Adipose tissue (tissue), 3 donors: ENCODE results near the gene KANSL1L. TPM values are rescaled to one million over a fixed set of nuclear protein-coding genes. Genes with fewer than 3 reads are reported as not detected.
"Not testable (repeated sequence)": the region's sequence is repeated elsewhere in the genome, so short reads cannot be mapped to it uniquely, and the experiment has no call there.

Experiments used
- H3K27ac ChIP-seq: one replicate; pipeline ENCODE4 v1.5.1; 2013; ENCODE audit warnings: low read depth, low read length
- WGBS, 3 donors: extraction: QIAGEN DNeasy Blood & Tissue Kit; methylation state at CpG; one replicate each; pipeline ENCODE4 v1.1.7; 2013; 5-methylcytosine and 5-hydroxymethylcytosine counted together
- polyA plus RNA-seq, 3 donors: library from polyadenylated mRNA; stranded (reverse); fragments of 200-250 nt; gene quantifications; one replicate each; pipeline ENCODE4 v1.2.3, GENCODE V29; 2013
- donor health status: healthy with polysubstance abuse.
- donor health status: Bipolar disorder and iron deficiency.
- donor health status: healthy.

The KANSL1L gene, protein sequence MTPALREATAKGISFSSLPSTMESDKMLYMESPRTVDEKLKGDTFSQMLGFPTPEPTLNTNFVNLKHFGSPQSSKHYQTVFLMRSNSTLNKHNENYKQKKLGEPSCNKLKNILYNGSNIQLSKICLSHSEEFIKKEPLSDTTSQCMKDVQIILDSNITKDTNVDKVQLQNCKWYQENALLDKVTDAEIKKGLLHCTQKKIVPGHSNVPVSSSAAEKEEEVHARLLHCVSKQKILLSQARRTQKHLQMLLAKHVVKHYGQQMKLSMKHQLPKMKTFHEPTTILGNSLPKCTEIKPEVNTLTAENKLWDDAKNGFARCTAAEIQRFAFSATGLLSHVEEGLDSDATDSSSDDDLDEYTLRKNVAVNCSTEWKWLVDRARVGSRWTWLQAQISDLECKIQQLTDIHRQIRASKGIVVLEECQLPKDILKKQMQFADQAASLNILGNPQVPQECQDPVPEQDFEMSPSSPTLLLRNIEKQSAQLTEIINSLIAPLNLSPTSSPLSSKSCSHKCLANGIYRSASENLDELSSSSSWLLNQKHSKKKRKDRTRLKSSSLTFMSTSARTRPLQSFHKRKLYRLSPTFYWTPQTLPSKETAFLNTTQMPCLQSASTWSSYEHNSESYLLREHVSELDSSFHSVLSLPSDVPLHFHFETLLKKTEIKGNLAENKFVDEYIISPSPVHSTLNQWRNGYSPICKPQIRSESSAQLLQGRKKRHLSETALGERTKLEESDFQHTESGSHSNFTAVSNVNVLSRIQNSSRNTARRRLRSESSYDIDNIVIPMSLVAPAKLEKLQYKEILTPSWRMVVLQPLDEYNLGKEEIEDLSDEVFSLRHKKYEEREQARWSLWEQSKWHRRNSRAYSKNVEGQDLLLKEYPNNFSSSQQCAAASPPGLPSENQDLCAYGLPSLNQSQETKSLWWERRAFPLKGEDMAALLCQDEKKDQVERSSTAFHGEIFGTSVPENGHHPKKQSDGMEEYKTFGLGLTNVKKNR
- 1 to 10 TPM; 5.3 to 7.1 (median 6.2) TPM for polyA plus RNA-seq

DNA sequence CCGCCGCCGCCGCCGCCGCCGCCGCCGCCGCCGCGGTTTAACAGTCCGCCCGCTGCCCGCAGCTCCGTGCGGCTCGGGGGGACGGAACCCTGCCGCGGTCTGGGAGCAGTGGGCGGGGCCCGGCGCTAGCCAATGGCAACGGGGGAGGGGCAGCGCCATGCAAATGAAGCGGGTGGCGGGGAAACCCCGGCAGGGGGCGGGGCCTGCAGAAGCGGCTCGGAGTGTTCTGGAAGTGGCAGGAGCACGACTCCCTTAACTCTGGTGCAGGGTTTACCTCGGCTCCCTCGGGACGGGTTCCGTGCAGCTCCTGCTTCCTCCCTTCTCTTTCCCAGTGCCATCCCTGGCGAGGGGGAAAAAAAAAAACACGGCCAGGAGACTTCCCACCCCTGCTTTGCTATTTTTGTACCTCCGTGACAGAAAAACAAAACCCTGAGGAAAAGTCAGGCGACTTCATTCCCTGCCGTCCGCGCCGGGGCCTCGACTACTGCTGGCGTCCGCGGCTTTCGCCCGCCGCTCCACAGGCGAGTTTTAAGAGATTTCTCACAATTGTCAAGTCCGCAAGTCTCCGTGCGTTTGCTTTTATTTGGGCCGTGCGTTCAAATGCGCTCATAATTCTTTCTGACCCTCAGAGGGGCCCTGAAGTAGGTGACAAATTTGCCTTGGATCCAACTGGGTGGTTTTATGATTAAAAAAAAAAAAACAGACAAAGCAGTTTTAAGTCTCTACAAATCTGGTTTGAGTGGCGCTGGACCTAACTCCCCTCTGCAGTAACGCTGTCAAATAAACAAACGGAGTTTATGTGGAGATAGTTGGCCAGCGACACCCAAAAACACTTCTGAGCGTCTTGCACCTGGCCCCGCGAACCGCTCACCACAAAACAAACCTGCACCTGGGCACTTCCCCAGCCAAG, at the start of gene KANSL1L:
Gene KANSL1L, minus strand, starts transcription at position 101 of the 910 bp plus-strand sequence. CDS start 16,827 bp downstream, outside the sequence.
- WGBS, 3 donors = 0% methylated on average over 42 to 67 of the region's 67 CpGs
- peak within 1 kb of the TSS; percentile 86 for H3K27ac ChIP-seq

GRCh38 chr2:210215120-210215519, 43.9 kb upstream of the KANSL1L start:
- H3K27ac ChIP-seq = no peak overlapping the region
- 20 to 40% (median 37%) methylated on average over 1 of the region's 1 CpG for WGBS, 3 donors

GRCh38 chr2:210210185-210210584, 39.0 kb upstream of the KANSL1L start:
- no peak overlapping the region for H3K27ac ChIP-seq
- 90 to 98% (median 91%) methylated on average over 1 of the region's 1 CpG for WGBS, 3 donors

- 82 to 97% (median 83%) methylated on average over 1 of the region's 1 CpG for WGBS, 3 donors
- no peak overlapping the region for H3K27ac ChIP-seq
Observed at GRCh38 chr2:210207929-210208328, 36.7 kb upstream of the KANSL1L start.

DNA sequence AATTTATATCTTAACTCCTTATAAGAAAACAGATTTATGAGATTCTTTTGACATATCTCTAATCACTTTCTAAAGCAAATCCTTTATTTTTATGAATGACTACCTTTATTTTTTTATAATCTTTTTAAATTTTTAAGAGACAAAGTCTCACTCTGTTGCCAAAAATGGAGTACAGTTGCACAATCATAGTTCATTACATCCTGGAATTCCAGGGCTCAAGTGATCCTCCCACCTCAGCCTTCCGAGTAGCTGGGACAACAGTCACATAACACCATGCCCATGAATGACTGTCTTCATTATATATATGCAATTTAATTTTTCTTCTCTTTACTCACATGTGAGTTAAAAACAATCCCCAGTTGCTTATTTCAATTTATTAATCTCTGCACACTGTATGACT, 32.3 kb upstream of the KANSL1L start:
- 49 to 74% (median 54%) methylated on average over 1 of the region's 1 CpG for WGBS, 3 donors

DNA sequence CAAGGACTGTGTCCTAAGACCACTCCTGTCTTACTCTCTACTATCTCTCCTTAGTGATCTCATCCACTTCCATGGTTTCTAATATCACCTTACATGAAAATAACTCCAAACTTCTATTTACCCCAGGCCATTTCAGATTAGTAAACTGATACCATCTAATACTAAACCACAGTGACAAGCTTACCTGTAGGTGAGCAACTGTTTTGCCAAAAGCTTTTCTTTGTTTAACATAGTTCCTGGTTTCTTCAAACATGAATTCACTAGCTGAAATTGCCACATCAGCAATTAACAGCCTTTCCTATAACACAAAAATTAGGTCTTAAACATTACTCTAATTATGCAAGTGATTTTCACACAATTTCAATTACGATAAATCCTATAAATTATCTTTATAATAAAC, 31.9 kb upstream of the KANSL1L start:
- 69 to 88% (median 80%) methylated on average over 1 of the region's 1 CpG for WGBS, 3 donors
- H3K27ac ChIP-seq = no peak overlapping the region

More for the DNA sequence above, 32.3 kb upstream of the KANSL1L start:
- no peak overlapping the region for H3K27ac ChIP-seq

DNA sequence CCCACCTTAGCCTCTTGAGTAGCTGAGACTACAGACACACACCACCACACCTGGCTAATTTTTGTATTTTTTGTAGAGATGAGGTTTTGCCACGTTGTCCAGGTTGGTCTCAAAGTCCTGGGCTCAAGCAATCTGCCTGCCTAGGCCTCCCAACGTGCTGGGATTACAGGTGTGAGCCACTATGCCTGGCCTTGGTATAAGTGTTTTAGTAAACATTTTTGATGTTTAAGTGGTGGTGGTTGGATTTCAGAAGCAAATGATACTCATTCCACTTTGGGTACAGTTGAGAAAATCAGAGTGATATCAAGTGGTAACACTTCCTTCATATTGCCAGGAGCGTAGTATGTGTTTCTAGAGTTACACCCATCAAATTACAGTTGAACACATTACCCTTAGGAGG, 28.6 kb upstream of the KANSL1L start:
- 78 to 87% (median 83%) methylated on average over 3 of the region's 3 CpGs for WGBS, 3 donors
- no peak overlapping the region for H3K27ac ChIP-seq

DNA sequence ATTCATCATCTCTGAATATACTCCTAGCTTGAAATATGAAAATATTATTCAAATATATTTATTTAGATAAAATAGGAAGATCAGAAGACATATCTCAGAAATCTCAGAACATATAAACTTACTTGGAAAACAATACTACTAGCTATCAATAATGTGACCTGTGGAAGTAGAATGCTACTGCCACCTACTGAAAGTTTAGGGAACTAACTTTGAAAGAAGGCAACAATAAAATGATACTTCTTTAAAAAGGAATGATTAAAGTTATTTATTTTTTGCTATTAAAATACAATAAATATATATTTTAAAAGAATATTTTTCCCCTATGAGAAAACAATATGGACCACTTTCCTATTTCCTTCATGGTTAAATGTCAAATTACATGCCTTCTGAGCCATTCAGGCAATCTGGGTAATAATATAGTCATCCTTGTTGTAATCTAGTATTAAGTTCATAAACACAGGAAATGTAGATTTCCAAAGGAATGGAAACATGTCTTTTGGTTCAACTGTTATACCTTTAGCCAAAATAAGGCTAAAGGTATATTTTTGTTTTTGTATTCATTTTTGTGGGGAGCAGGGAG, 28.1 kb upstream of the KANSL1L start:
- H3K27ac ChIP-seq = no peak overlapping the region

DNA sequence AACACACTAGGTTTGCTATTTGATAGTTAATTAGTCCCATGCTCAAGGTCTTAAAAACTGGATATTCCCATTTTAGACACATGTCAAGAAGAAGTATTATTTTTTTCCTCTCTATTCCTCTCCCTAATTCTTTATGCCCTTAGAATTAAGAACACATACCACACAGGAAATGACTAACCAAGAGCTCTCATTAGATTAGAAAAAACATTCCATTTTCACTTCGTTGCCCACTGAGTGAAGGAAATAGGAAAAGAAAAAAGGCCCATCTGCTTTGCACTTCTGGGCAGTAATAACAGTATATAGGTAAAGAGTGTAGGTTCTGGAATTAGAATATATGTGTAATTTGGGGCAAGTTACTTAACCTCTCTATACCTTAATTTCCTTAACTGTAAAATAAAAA, 27.1 kb upstream of the KANSL1L start:
- no peak overlapping the region for H3K27ac ChIP-seq
- 5 to 33% (median 10%) methylated on average over 1 of the region's 1 CpG for WGBS, 3 donors

- H3K27ac ChIP-seq = no peak overlapping the region
- 37 to 76% (median 76%) methylated on average over 2 of the region's 2 CpGs for WGBS, 3 donors
Observed at GRCh38 chr2:210197720-210198119, 26.5 kb upstream of the KANSL1L start.

DNA sequence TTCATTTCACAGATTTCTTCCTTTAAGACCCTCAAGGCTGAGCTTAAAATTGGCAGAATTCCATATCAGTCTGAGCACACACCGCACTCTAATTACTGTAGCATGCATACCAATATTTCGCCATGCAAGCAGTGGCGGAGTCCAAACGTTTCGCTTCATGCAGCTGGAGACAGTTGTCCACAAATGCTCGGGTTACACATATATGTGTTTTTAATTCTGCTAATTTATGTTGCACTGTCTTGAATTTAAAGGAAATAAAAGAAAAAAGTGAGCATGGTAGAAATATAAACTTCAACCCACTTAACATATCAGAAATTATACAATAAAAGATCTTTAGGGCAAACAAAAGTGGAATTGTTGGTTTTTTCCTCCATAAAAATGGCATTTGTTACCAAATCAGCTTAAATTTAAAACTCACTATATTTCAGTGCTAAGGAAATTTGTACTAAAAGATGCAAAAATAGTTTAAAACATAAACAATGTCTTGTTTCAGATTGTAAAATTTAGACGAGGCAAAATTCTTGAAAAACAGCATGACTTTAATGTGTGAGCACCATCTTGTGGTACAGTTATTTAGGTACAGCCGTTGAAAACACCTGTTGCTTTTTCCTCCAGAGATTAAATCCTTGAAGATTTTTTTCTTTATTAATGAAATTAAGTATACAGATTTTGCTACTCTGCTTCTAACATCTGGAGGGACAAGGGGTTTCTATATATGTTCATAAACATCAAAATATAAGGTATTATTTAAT, 24.1 kb upstream of the KANSL1L start:
- 6 to 28% (median 20%) methylated on average over 8 of the region's 8 CpGs for WGBS, 3 donors
- no peak overlapping the region for H3K27ac ChIP-seq

DNA sequence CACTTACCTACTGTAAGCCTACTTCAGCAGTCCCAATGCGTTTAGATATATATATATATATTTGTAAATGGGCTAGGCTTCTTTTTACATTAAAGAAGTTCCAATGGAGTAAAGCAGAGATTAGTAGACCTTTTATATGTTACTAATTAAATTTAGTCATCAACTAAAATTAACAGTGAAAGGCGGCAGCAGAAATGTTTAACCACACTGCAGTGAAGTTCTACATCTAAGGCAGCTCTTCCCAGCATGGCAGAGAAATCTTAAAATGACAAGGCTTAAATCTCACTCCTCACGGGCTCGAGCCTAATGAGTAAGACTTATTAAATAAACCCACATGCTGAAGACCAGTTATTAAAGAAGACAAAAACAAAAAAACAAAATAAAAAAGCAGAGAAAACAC, 19.1 kb upstream of the KANSL1L start:
- 39 to 94% (median 93%) methylated on average over 4 of the region's 4 CpGs for WGBS, 3 donors
- no peak overlapping the region for H3K27ac ChIP-seq

- no peak overlapping the region for H3K27ac ChIP-seq
- 10 to 63% (median 59%) methylated on average over 1 of the region's 1 CpG for WGBS, 3 donors
Observed at GRCh38 chr2:210189452-210190138, 18.4 kb upstream of the KANSL1L start.

GRCh38 chr2:210188755-210189154, 17.5 kb upstream of the KANSL1L start:
- WGBS, 3 donors = 42 to 55% (median 45%) methylated on average over 2 of the region's 2 CpGs
- no peak overlapping the region for H3K27ac ChIP-seq

- no peak overlapping the region for H3K27ac ChIP-seq
Observed at GRCh38 chr2:210188190-210188589, 17.0 kb upstream of the KANSL1L start.

DNA sequence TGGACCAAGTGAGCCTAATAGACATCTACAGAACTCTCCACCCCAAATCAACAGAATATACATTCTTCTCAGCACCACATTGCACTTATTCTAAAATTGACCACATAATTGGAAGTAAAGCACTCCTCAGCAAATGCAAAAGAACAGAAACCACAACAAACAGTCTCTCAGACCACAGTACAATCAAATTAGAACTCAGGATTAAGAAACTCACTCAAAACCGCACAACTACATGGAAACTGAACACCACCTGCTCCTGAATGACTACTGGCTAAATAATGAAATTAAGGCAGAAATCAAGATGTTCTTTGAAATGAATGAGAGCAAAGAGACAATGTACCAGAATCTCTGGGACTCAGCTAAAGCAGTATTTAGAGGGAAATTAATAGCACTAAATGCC, 12.7 kb upstream of the KANSL1L start:
- 87 to 96% (median 89%) methylated on average over 1 of the region's 1 CpG for WGBS, 3 donors
- H3K27ac ChIP-seq = not testable (repeated sequence)

More at GRCh38 chr2:210188190-210188589, 17.0 kb upstream of the KANSL1L start:
- 61 to 70% (median 69%) methylated on average over 3 of the region's 3 CpGs for WGBS, 3 donors
